Heart right ventricle (tissue), 16 donors: Measurements from ENCODE around the gene RAPGEFL1. TPM values are rescaled to one million over a fixed set of nuclear protein-coding genes. Genes with fewer than 3 reads are reported as not detected.
"Not testable (repeated sequence)": the region's sequence is repeated elsewhere in the genome, so short reads cannot be mapped to it uniquely, and the experiment has no call there.

Experiments used
- ATAC-seq, 8 donors: fragments of 200-7000 bp; cut with Tn5 transposase; one replicate each; pipeline ENCODE4 v1.9.1; 2020; ENCODE audit warnings: mild to moderate bottlenecking in 8 of 8, moderate library complexity in 8 of 8, moderate number of reproducible peaks in 1 of 8
- DNase-seq, 2 donors: peaks; one replicate each; pipeline ENCODE4 v3.0.0-alpha.2; 2020
- H3K27ac ChIP-seq, 10 donors: fragments of 200-600 bp; sonication (generic) in 2 of 10; one replicate each; pipeline versions ENCODE4 v1.5.0 to v1.8.0; 2020 to 2022; ENCODE audit warnings: mild to moderate bottlenecking in 3 of 10
- H3K27me3 ChIP-seq, 7 donors: fragments of 200-600 bp; one replicate each; pipeline ENCODE4 v1.8.0; 2021 to 2022; ENCODE audit warnings: mild to moderate bottlenecking in 2 of 7
- H3K36me3 ChIP-seq, 9 donors: fragments of 200-600 bp; sonication (generic) in 1 of 9; one replicate each; pipeline versions ENCODE4 v1.5.0 to v1.8.0; 2020 to 2022; ENCODE audit warnings: mild to moderate bottlenecking in 2 of 9
- H3K4me1 ChIP-seq, 9 donors: fragments of 200-600 bp; sonication (generic) in 1 of 9; one replicate each; pipeline versions ENCODE4 v1.5.0 to v1.8.0; 2020 to 2022; ENCODE audit warnings: mild to moderate bottlenecking in 4 of 9
- H3K4me3 ChIP-seq, 10 donors: fragments of 200-600 bp; sonication (generic) in 2 of 10; one replicate each; pipeline versions ENCODE4 v1.5.0 to v1.8.0; 2020 to 2022; ENCODE audit warnings: mild to moderate bottlenecking in 7 of 10, moderate library complexity in 2 of 10
- H3K9me3 ChIP-seq, 11 donors: fragments of 200-600 bp in 10 of 11; sonication (generic) in 2 of 11; one replicate each; pipeline versions ENCODE4 v1.5.0 to v1.8.0; 2013 to 2022; ENCODE audit warnings: mild to moderate bottlenecking in 2 of 11, control low read depth in 1 of 11, moderate library complexity in 1 of 11
- CTCF ChIP-seq, 9 donors: fragments of 200-600 bp; sonication (generic) in 2 of 9; IDR thresholded peaks; one replicate each; pipeline versions ENCODE4 v1.5.0 to v1.8.0; 2021 to 2022; ENCODE audit warnings: antibody characterized with exemption in 9 of 9, mild to moderate bottlenecking in 5 of 9, moderate library complexity in 1 of 9
- WGBS, 2 donors: extraction: QIAGEN DNeasy Blood & Tissue Kit; methylation state at CpG; one replicate each; pipeline ENCODE4 v1.1.7; 2013; ENCODE audit warnings: inconsistent platforms in 1 of 2; 5-methylcytosine and 5-hydroxymethylcytosine counted together
- intact Hi-C, 10 donors: fragments of 100-400 bp; cut with DNase I; formaldehyde crosslinking; loops; one replicate each; pipeline versions ENCODE4 v1.11.1 to v1.14.2; 2022
- polyA plus RNA-seq, 2 donors: library from polyadenylated mRNA; stranded (reverse); fragments of 200-250 nt; gene quantifications; one replicate each; pipeline ENCODE4 v1.2.3, GENCODE V29; 2013
- total RNA-seq, 10 donors: library from RNA; stranded (reverse); fragmentation: NEBNext Ultra II Directional in 3 of 10; extraction: Animal tissue kit (Norgen Biotek cat#: 25700) in 3 of 10; gene quantifications; one replicate each; pipeline versions ENCODE4 v1.2.1 to v1.2.4, GENCODE V29; 2021 to 2023
- donor health status: Arrhythmogenic right ventricular cardiomyopathy.
- donor health status: ischemic (EF 13 %, LVEDD 7.1; RV severe dilation, severe dysfunction).
- donor health status: healthy with polysubstance abuse.
- donor health status: DM: no; HTN: yes; CAD: no.
- donor health status: DM: no; HTN: no; CAD: no.
- donor health status: ischemic (EF 25% LVEDD 6.9; RV normal size, moderate dysfunction).
- donor health status: ischemic (EF 25% LVEDD 5.7; RV mildly dilated, moderate dysfunction).
- donor health status: healthy.
- donor health status: DM: yes; HTN: yes; CAD: no.
- donor health status: Ischemic cardiomyopathy.
- donor health status: ischemic (EF 35%, LVEDD 5.7; RV mildly dilated, moderate dysfunction).
- donor health status: nonischemic (EF 11% LVEDD 7.7; RV severe dilation, severe dysfunction).
- donor health status: DM: yes; HTN: yes; CAD: no.
- donor health status: PGD.
- donor health status: ischemic (EF 29% LVEDD 5.4; RV normal size, mild dysfunction).
- donor health status: nonischemic (EF 23%, LVEDD 6.1; RV moderate dilation, normal function).

Gene RAPGEFL1
- total and polyA plus RNA-seq, 12 donors = 2.2 to 21.9 (median 3.2) TPM

- no peaks in the 10 kb centered on the region for H3K27me3 ChIP-seq
- 70 to 72% methylated on average over 2 of the region's 2 CpGs for WGBS, 2 donors
- no peaks in the 10 kb centered on the region for H3K36me3 ChIP-seq
- no peak for ATAC-seq
- H3K4me1 ChIP-seq = no peaks in the 10 kb centered on the region
- no peak for DNase-seq
- no peak overlapping the region for H3K27ac ChIP-seq
- no peak overlapping the region for H3K4me3 ChIP-seq
- no peak for TF ChIP-seq CTCF (IDR thresholded peaks at IDR 0.05)
- no peaks in the 10 kb centered on the region for H3K9me3 ChIP-seq
- intact Hi-C loops = loop anchor here in 6 of 10 donors (5.0 to 10.0 kb wide), 4 partner anchors 75 to 205 kb away; partner anchors contain the start of genes TOP2A (in 2 of the 6) and CDC6 (in 1 of the 6)
Observed at GRCh38 chr17:40209404-40210093, 32.3 kb downstream of the RAPGEFL1 start.

DNA sequence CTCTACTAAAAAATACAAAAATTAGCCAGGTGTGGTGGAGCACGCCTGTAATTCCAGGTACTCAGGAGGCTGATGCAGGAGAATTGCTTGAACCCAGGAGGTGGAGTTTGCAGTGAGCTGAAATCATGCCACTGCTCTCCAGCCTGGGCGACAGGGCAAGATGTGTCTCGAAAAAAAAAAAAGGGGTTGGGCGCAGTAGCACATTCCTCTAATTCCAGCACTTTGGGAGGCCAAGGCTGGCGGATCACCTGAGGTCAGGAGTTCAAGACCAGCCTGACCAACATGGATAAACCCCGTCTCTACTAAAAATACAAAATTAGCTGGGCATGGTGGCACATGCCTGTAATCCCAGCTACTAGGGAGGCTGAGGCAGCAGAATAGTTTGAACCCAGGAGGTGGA, 36.6 kb downstream of the RAPGEFL1 start:
- H3K27me3 ChIP-seq, DNase-seq, H3K4me3 ChIP-seq, H3K27ac ChIP-seq, H3K4me1 ChIP-seq, ATAC-seq, H3K9me3 ChIP-seq, H3K36me3 ChIP-seq, intact Hi-C loops: not testable (repeated sequence)
- 75 to 82% methylated on average over 6 of the region's 6 CpGs for WGBS, 2 donors

DNA sequence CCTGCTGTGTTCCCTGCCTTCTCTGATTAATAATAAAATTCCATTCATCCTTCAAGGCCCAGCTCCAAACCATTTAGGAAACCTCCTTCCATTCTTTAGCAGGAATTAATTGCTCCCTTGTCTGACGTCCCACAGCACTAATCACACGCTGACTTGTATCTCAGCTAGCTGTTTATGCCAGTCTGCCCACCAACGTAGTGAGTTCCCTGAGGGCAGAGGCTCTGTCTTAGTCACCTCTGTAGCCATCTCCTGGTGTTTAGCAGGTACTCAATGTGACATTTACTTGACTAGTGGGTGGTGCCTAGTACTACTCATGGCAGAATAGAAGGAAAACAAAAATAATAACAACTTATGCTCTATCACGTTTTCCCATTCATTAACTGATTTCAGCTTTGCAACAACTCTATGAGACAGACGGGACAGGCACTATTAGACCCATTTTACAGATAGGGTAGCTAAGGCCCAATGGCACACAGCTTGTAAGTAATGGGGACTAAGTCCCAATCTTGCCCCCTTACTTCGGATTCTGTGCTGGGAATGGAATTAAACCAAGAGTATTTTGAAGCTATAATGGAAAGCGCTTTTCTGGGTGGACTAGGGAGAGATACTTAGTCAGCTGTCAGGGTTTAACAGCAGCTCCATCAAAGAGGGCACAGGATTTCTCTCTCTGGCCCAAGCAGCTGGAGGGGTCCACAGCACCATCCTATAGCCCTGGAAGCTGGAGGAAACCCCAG, 40.9 kb downstream of the RAPGEFL1 start:
- peak overlapping the region in 8 of 10 donors; percentile 42 to 77 (median 66) for H3K4me3 ChIP-seq
- no peaks in the 10 kb centered on the region for H3K9me3 ChIP-seq
- intact Hi-C loops = loop anchor here in 6 of 10 donors (5.0 kb wide), 1 partner anchor 69 kb away; the partner anchor contains the start of gene CDC6 (in 6 of the 6)
- peak overlapping the region in 7 of 10 donors; percentile 75 to 96 (median 92) for H3K27ac ChIP-seq
- ATAC-seq = no peak
- DNase-seq = no peak
- H3K4me1 ChIP-seq = peaks cover 0 to 23% (median 14%) of the 10 kb centered on the region in 9 donors
- TF ChIP-seq CTCF (IDR thresholded peaks at IDR 0.05) = no peak
- H3K27me3 ChIP-seq = no peaks in the 10 kb centered on the region
- WGBS, 2 donors = 80 to 89% methylated on average over 7 of the region's 7 CpGs
- peaks cover 0 to 4% (median 0%) of the 10 kb centered on the region in 9 donors for H3K36me3 ChIP-seq

DNA sequence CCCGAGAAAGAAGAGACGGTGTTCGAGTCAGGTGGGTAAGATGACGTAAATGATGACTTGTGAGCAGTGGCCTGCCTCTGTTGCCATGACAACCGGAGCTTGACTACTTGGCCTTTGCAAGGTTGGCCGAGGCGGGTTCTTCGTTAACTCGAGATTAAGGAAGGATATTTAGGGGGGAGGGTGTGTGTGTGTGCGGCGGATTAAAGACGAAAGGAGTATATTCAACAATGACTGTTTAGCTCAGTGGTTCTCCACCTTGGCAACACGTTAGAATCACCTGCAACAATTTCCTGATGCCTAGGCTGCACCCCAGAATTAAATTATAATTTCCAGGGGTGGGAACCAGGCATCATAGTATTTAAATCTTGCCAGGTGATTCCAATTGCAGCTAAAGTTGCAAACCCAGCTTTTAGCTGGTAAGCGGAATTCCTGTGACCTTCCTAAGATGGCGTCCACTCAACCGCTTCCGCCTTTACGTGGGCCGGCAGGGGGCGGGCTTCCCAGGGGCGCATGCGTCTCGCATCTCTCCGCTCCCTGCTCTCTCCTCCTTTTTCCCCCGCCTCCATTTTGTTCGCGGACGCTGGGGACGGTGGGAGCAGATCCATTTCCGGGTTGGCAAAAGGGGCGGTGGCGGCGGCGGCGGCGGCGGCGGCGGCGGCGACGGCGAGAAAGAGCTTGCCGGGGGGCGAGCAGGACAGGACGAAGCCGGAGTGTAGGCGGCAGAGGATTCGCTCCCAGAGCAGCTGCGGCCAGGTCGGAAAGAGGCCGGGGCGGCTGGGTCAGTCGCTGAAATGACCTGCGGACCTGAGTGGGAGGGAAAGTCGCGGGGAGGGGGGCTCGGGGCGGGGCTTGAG, 41.7 kb downstream of the RAPGEFL1 start, which contains the start of gene WIPF2:
Gene WIPF2 (plus strand): TSS at position 565 of the 854 bp plus-strand sequence. CDS start 37,156 bp downstream, outside the sequence.
- peak; percentile 69 to 94 (median 76) for TF ChIP-seq CTCF (IDR thresholded peaks at IDR 0.05)
- H3K27ac ChIP-seq = peak within 1 kb of the TSS; percentile 51 to 96 (median 90)
- 1 to 2% methylated on average over 56 to 58 of the region's 59 CpGs for WGBS, 2 donors
- H3K4me3 ChIP-seq = peak within 1 kb of the TSS; percentile 38 to 77 (median 65)
- intact Hi-C loops = loop anchor here in 6 of 10 donors (5.0 kb wide), 1 partner anchor 68 kb away; the partner anchor contains the start of gene CDC6 (in 6 of the 6)
- peaks cover 0 to 4% (median 0%) of the 10 kb centered on the region in 9 donors for H3K36me3 ChIP-seq
- no peaks in the 10 kb centered on the region for H3K27me3 ChIP-seq
- ATAC-seq (peak; percentile 98 to 99 (median 99)), DNase-seq (peak; percentile 97 to 98)
- no peaks in the 10 kb centered on the region for H3K9me3 ChIP-seq
- peaks cover 0 to 23% (median 14%) of the 10 kb centered on the region in 9 donors for H3K4me1 ChIP-seq
